Omental fat pad (tissue), 4 donors: ENCODE results near the gene LRP5. TPM values are rescaled to one million over a fixed set of nuclear protein-coding genes. Genes with fewer than 3 reads are reported as not detected.

Source experiments
- ATAC-seq: fragments of 150-250 bp; one replicate; pipeline ENCODE4 v1.9.1; 2016; ENCODE audit warnings: mild to moderate bottlenecking, moderate library complexity; ENCODE audit not compliant: low FRiP score
- DNase-seq: peaks from one replicate; pipeline ENCODE4 v3.0.0-alpha.2; 2019; ENCODE audit warnings: low spot score
- total RNA-seq, 4 donors: library from RNA; depleted of rRNA; stranded (reverse); fragments of >200 nt; gene quantifications; one replicate each; pipeline ENCODE4 v1.1.0, GENCODE V29; 2016
- TF ChIP-seq, protein P1 (sequence below), 3 donors: fragments of 450-650 bp; IDR thresholded peaks; one replicate each; pipeline ENCODE4 v1.5.1; 2016 to 2017; ENCODE audit warnings: antibody characterized with exemption in 3 of 3, mild to moderate bottlenecking in 3 of 3, moderate library complexity in 2 of 3

The LRP5 gene
- total RNA-seq, 4 donors from 2014 or later: 18.0 to 44.5 (median 34.6) TPM

DNA sequence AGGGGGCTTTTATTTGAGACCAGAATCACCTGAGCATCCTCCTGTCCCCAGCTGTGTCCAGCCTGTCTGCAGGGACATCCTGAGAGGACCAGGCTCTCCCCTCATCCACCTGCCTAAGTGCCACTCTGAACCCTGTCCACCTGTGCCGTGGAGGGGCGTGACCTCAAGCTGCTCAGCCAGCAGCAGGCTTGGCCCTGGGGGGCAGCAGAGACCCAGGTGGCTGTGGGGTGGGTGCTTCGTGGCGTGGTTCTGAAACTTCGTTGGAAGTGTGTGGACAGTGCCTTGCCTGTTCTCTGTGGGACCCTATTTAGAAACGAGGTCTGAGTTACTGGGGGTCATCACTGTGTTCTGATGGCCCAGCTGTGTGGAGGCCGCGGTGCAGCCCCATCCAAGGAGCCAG is 72.7 kb downstream of the LRP5 start:
- TF ChIP-seq, protein P1, sequence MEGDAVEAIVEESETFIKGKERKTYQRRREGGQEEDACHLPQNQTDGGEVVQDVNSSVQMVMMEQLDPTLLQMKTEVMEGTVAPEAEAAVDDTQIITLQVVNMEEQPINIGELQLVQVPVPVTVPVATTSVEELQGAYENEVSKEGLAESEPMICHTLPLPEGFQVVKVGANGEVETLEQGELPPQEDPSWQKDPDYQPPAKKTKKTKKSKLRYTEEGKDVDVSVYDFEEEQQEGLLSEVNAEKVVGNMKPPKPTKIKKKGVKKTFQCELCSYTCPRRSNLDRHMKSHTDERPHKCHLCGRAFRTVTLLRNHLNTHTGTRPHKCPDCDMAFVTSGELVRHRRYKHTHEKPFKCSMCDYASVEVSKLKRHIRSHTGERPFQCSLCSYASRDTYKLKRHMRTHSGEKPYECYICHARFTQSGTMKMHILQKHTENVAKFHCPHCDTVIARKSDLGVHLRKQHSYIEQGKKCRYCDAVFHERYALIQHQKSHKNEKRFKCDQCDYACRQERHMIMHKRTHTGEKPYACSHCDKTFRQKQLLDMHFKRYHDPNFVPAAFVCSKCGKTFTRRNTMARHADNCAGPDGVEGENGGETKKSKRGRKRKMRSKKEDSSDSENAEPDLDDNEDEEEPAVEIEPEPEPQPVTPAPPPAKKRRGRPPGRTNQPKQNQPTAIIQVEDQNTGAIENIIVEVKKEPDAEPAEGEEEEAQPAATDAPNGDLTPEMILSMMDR (IDR thresholded peaks at IDR 0.05): no peak

DNA sequence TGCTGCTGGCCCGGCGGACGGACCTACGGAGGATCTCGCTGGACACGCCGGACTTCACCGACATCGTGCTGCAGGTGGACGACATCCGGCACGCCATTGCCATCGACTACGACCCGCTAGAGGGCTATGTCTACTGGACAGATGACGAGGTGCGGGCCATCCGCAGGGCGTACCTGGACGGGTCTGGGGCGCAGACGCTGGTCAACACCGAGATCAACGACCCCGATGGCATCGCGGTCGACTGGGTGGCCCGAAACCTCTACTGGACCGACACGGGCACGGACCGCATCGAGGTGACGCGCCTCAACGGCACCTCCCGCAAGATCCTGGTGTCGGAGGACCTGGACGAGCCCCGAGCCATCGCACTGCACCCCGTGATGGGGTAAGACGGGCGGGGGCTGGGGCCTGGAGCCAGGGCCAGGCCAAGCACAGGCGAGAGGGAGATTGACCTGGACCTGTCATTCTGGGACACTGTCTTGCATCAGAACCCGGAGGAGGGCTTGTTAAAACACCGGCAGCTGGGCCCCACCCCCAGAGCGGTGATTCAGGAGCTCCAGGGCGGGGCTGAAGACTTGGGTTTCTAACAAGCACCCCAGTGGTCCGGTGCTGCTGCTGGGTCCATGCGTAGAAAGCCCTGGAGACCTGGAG is 74.1 kb downstream of the LRP5 start:
- TF ChIP-seq, protein P1 (IDR thresholded peaks at IDR 0.05): no peak
- DNase-seq (no peak), ATAC-seq (no peak)

More for the DNA sequence above, 72.7 kb downstream of the LRP5 start:
- ATAC-seq (no peak), DNase-seq (no peak)

DNA sequence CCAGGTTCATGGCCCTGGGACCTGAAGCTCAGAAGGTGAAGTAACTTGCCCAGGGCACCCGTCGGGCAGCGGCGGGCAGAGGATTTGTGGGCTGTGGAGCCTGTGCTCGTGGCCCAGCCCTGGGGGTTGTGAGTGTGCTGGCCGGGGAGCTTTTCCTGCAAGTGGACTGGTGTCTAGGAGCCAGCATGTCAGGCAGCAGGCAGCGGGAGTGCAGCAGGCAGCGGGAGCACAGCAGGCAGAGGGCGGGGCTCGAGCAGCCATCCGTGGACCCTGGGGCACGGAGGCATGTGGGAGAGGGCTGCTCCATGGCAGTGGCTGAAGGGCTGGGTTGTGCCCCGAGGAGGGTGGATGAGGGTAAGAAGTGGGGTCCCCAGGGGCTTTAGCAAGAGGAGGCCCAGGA is 75.4 kb downstream of the LRP5 start:
- DNase-seq (no peak), ATAC-seq (no peak)
- TF ChIP-seq, protein P1 (IDR thresholded peaks at IDR 0.05): no peak

DNA sequence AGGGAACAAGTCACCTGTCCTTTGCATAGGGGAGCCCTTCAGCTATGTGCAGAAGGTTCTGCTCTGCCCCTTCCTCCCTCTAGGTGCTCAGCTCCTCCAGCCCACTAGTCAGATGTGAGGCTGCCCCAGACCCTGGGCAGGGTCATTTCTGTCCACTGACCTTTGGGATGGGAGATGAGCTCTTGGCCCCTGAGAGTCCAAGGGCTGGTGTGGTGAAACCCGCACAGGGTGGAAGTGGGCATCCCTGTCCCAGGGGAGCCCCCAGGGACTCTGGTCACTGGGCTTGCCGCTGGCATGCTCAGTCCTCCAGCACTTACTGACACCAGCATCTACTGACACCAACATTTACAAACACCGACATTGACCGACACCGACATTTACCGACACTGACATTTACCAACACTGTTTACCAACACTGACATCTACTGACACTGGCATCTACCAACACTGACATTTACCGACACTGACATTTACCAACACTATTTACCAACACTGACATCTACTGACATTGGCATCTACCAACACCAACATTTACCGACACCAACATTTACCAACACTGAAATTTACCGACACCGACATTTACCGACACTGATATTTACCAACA is 76.3 kb downstream of the LRP5 start:
- DNase-seq: no peak
- TF ChIP-seq, protein P1 (IDR thresholded peaks at IDR 0.05): no peak

DNA sequence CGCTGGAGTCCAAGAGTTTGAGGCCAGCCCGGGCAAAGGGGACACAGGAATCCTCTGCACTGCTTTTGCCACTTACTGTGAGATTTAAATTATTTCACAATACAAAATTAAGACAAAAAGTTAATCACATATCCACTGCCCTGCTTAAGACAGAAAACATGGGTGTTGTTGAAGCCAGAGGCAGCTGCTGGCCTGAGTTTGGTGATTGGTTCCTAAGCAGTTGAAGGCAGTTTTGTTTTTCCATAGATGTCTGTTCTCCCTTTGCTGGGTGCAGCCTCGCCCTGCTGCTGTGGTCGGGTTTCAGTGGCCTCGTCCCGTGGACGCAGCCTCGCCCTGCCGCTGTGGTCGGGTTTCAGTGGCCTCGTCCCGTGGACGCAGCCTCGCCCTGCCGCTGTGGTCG is 77.9 kb downstream of the LRP5 start:
- ATAC-seq (no peak), DNase-seq (no peak)
- TF ChIP-seq, protein P1 (IDR thresholded peaks at IDR 0.05): no peak

More for the DNA sequence above, 76.3 kb downstream of the LRP5 start:
- ATAC-seq: no peak

DNA sequence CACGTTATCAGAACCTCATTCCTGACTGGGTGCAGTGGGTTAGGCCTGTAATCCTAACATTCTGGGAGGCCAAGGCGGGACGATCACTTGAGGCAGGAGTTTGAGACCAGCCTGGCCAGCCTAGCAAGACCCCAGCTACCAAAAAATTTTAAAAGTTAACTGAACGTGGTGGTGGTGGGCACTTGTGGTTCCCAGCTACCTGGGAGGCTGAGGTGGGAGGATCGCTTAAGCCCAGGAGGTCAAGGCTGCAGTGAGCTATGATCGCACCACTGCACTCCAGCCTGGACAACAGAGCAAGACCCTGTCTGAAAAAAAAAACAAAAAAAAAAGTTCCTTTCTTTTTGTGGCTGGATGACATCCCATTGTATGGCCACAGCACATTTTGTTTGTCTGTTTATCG is 80.4 kb downstream of the LRP5 start:
- TF ChIP-seq, protein P1 (IDR thresholded peaks at IDR 0.05): no peak
- no peak for ATAC-seq
- no peak for DNase-seq

DNA sequence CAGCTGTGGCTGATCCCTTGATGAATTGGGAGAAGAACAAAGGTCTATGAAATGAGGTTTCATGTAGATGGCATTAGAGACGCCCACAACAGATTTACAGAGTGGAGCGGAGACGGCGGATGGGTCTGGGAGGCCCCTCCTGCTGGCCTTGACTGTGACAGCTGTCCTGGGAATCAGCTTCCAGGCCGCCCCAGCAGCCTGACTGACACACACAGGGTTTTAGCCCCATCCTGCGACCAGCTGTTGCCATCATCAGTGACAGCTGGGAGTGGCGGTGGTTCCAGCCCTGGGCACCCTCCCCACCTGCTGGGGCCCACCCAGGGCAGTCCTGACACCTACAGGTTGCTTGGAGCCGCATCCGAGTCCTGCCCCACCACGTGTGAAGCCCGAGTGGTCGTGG is 84.1 kb downstream of the LRP5 start:
- no peak for ATAC-seq
- no peak for DNase-seq
- TF ChIP-seq, protein P1 (IDR thresholded peaks at IDR 0.05): no peak
